Calu3 (cell line): Measurements from ENCODE around the gene KIF18B. TPM values are rescaled to one million over a fixed set of nuclear protein-coding genes. Genes with fewer than 3 reads are reported as not detected.

Source experiments
- BruUV-seq: library from RNA; stranded (reverse); fragments of 400-500 nt; replicated peaks from 2 replicates; lab custom pipeline; 2021; lab: Mats Ljungman, UMichigan
- CTCF ChIA-PET: fragments of 300-600 bp; sonication (Branson Sonifier 250); formaldehyde crosslinking; loops from one replicate; lab custom pipeline; 2022; ENCODE audit warnings: antibody characterized with exemption; lab: Charles Lee
- DNase-seq: peaks from one replicate; pipeline ENCODE4 v3.0.0; 2022
- H3K27ac Mint-ChIP-seq: one replicate; pipeline ENCODE4 v1.8.0; 2022; ENCODE audit warnings: mixed read lengths; ENCODE audit not compliant: unreplicated experiment
- H3K27me3 Mint-ChIP-seq: one replicate; pipeline ENCODE4 v1.8.0; 2022; ENCODE audit warnings: mixed read lengths; ENCODE audit not compliant: unreplicated experiment
- H3K36me3 Mint-ChIP-seq: one replicate; pipeline ENCODE4 v1.8.0; 2022; ENCODE audit warnings: mild to moderate bottlenecking, moderate library complexity, mixed read lengths; ENCODE audit not compliant: insufficient read depth, unreplicated experiment
- H3K4me1 Mint-ChIP-seq: one replicate; pipeline ENCODE4 v1.8.0; 2022; ENCODE audit warnings: mild to moderate bottlenecking, low read depth, mixed read lengths; ENCODE audit not compliant: unreplicated experiment
- H3K4me3 Mint-ChIP-seq: one replicate; pipeline ENCODE4 v1.8.0; 2022; ENCODE audit warnings: mild to moderate bottlenecking, low read depth, moderate library complexity, mixed read lengths; ENCODE audit not compliant: unreplicated experiment
- H3K9me3 Mint-ChIP-seq: one replicate; pipeline ENCODE4 v1.8.0; 2022; ENCODE audit warnings: low read depth, mixed read lengths; ENCODE audit not compliant: unreplicated experiment
- intact Hi-C: fragments of 100-400 bp; cut with micrococcal nuclease; formaldehyde crosslinking; loops from one replicate; pipeline ENCODE4 v1.10.0; 2022; ENCODE audit not compliant: unreplicated experiment
- total RNA-seq: library from RNA; stranded (reverse); gene quantifications from 2 replicates; pipeline ENCODE4 v1.2.3, GENCODE V29; 2022
- TF ChIP-seq, protein P1 (sequence below): fragments of 200-600 bp; IDR thresholded peaks from one replicate; pipeline ENCODE4 v1.8.0; 2022; ENCODE audit warnings: antibody characterized with exemption; ENCODE audit not compliant: unreplicated experiment

KIF18B gene
- total RNA-seq, 1 experiment from 2014 or later: 84.6 TPM

DNA sequence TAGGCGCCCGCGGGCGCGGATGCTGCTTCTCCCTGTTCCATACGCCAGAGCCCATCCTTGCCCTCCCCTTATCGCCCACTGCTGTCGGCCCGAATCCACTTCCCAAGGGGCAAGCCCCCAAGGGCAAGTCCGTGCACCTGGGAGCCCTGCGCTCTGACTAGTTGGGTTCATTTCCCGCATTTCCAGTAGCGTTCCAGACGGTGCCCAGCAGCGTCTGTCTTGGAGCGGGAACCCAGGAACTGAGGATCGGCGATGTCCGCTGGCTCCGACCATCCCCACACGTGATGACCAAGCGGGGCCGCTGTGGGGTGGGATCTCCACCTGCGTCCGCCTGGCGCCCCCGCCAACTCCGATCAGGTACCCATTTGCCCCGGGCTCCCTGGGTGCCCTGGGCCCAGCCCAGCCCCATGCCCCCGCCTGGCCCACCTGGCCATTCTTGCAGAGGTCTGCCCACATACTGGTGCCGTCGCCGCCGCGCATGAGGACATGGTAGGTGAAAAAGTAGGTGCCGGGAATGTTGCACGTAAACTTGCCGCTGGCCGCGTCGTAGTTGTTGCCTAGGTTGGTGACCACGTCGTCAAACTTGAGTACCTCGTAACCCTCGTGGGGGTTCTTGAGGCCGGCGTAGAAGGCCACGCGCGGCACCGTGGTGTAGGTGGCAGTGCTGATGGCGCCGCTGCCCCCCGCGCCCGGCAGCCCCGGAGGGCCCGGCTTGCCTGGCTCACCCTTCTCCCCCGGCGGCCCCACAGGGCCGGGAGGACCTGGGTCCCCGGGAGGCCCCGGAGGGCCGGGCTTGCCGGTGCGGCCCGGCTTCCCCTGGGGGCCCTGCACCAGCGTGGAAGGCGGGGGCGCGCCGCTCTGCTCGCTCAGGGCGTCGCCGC, 19.7 kb upstream of the KIF18B start:
- Mint-ChIP-seq H3K9me3 (no peaks in the 10 kb centered on the region), H3K27ac (no peak overlapping the region), H3K27me3 (peaks cover 70% of the 10 kb centered on the region), H3K4me3 (no peak overlapping the region), H3K36me3 (no peaks in the 10 kb centered on the region), H3K4me1 (no peaks in the 10 kb centered on the region)
- no peak for DNase-seq
- CTCF ChIA-PET: no interaction called here
- intact Hi-C loops: no loop called here
- no TSS peak for BruUV-seq
- TF ChIP-seq, protein P1, sequence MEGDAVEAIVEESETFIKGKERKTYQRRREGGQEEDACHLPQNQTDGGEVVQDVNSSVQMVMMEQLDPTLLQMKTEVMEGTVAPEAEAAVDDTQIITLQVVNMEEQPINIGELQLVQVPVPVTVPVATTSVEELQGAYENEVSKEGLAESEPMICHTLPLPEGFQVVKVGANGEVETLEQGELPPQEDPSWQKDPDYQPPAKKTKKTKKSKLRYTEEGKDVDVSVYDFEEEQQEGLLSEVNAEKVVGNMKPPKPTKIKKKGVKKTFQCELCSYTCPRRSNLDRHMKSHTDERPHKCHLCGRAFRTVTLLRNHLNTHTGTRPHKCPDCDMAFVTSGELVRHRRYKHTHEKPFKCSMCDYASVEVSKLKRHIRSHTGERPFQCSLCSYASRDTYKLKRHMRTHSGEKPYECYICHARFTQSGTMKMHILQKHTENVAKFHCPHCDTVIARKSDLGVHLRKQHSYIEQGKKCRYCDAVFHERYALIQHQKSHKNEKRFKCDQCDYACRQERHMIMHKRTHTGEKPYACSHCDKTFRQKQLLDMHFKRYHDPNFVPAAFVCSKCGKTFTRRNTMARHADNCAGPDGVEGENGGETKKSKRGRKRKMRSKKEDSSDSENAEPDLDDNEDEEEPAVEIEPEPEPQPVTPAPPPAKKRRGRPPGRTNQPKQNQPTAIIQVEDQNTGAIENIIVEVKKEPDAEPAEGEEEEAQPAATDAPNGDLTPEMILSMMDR: no peak

DNA sequence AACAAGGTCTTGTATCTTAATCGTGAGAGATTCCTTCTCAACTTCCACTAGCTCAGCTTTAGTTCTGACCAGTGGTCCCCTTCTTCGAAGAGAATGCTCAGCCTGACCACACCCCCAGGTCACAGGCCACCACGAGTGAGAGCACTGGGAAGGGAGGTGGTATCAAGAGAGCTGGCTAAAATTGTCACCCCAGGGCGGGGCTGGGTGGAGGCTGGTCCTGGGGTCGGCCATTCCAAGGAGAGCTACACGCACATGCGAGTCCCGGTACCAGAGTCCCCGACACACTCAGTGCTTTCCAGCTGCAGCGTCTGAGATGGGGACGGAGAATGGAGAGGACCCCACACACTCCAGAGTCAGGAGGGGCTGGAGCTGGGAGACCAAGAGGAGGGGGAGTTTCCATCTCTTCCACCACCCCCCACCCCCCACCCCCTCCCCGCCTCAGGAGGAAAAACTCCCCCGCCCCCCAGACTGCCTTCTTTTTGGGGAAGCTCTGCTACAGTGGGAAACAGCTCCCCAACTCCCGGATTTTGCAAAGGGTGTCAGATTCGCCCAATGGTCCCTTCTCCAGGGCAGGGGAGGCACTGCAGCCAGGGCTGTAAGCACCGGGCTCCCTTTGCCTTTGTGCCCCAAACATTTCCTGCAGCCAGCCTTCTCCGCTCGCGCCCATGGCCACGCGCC, 18.9 kb upstream of the KIF18B start:
- intact Hi-C loops: no loop called here
- BruUV-seq: no TSS peak
- DNase-seq: no peak
- H3K36me3 Mint-ChIP-seq: no peaks in the 10 kb centered on the region
- peaks cover 63% of the 10 kb centered on the region for H3K27me3 Mint-ChIP-seq
- H3K4me1 Mint-ChIP-seq: no peaks in the 10 kb centered on the region
- no peak overlapping the region for H3K27ac Mint-ChIP-seq
- CTCF ChIA-PET: no interaction called here
- no peaks in the 10 kb centered on the region for H3K9me3 Mint-ChIP-seq
- peak overlapping the region; percentile 2 for H3K4me3 Mint-ChIP-seq
- TF ChIP-seq, protein P1: no peak

DNA sequence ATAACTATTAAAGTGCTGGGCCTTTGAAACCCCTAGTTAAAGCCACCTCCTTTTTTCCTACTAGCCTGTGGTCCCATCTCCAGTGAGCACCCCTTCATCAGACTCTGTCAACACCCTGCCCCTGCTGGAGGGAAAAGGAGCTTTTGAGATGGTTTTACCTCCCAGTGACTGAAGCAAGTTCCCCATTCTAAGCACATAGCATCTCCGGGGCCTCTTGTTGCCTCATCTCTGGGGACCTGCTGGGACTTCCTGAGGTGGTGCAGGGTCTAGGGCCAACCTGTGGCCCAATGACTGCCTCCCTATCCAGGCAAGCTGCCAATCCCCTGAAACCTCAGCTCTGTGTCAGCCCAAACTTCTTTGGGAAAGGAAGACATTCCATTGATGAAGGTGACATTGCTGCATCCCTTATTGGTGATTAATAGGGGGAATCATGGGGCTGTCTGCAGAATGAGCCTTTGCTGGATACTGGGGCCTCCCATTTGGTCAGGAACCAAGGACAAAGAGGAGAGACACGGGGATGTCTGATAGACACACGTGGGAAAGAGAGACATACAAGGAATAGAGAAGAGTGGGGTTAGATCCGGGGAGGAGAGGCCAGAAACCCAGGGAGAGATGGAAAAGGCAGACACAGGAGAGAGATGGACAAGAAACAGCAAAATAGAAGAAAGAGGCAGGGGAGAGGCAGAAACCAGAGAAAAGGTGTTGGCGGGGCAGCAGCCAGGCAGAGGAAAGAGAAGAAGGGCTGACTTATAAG, 18.1 kb upstream of the KIF18B start:
- no peaks in the 10 kb centered on the region for H3K9me3 Mint-ChIP-seq
- peaks cover 61% of the 10 kb centered on the region for H3K27me3 Mint-ChIP-seq
- TF ChIP-seq, protein P1: no peak
- CTCF ChIA-PET: no interaction called here
- H3K4me1 Mint-ChIP-seq: peaks cover 4% of the 10 kb centered on the region
- peak overlapping the region; percentile 2 for H3K4me3 Mint-ChIP-seq
- DNase-seq: no peak
- no peak overlapping the region for H3K27ac Mint-ChIP-seq
- no TSS peak for BruUV-seq
- intact Hi-C loops: no loop called here
- no peaks in the 10 kb centered on the region for H3K36me3 Mint-ChIP-seq

DNA sequence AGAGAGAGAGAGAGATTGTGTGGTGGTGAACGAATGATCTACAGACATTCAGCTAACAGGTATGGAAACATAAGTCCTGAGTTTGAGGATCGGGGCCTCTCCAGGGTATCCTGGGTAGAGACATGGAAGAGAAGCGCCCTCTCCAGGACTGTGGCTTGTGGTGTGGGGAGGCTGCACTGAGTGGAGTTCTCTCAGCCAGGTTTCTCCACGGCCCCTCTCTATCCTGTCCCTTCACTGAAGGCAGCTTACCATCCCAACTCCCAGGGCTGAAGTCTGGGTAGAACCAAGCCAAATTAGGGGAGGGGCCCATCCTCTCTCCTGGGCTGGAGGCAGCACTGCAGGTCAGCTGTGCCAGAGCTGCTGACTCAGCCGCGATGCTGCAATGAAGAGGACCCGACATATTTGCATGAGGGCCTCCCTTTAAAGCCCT, 14.4 kb upstream of the KIF18B start:
- H3K4me3 Mint-ChIP-seq: no peak overlapping the region
- H3K9me3 Mint-ChIP-seq: no peaks in the 10 kb centered on the region
- no peak for DNase-seq
- H3K4me1 Mint-ChIP-seq: peaks cover 8% of the 10 kb centered on the region
- no peaks in the 10 kb centered on the region for H3K36me3 Mint-ChIP-seq
- TF ChIP-seq, protein P1: no peak
- peaks cover 34% of the 10 kb centered on the region for H3K27me3 Mint-ChIP-seq
- CTCF ChIA-PET: interaction anchor here (0.7 kb wide), 2 partner anchors 14 to 47 kb away, joined by 3 read pairs; no protein-coding TSS in a partner anchor
- no peak overlapping the region for H3K27ac Mint-ChIP-seq
- intact Hi-C loops: no loop called here
- no TSS peak for BruUV-seq
